Dendritic cell treated with granulocyte-macrophage colony-stimulating factor and Interleukin-4, amounts not matched to agents 40 ng/mL and 50 ng/mL, for 4 days (primary cell): ENCODE results near the gene ADAM8.
A peak's percentile ranks its signal among the peaks of the same experiment; 100 is the strongest.

Experiments used
- H3K27ac Mint-ChIP-seq: one replicate; pipeline ENCODE4 v1.8.0; 2022; ENCODE audit warnings: mild to moderate bottlenecking, mixed read lengths
- H3K27me3 Mint-ChIP-seq: one replicate; pipeline ENCODE4 v1.8.0; 2022; ENCODE audit warnings: mild to moderate bottlenecking, mixed read lengths
- H3K36me3 Mint-ChIP-seq: one replicate; pipeline ENCODE4 v1.8.0; 2022; ENCODE audit warnings: low read depth, mixed read lengths
- H3K4me1 Mint-ChIP-seq: one replicate; pipeline ENCODE4 v1.8.0; 2022; ENCODE audit warnings: low read depth, mixed read lengths
- H3K4me3 Mint-ChIP-seq: one replicate; pipeline ENCODE4 v1.8.0; 2022; ENCODE audit warnings: mild to moderate bottlenecking, moderate library complexity, mixed read lengths
- H3K9me3 Mint-ChIP-seq: one replicate; pipeline ENCODE4 v1.8.0; 2022; ENCODE audit warnings: mixed read lengths
- intact Hi-C: fragments of 100-400 bp; cut with micrococcal nuclease; formaldehyde crosslinking; loops from one replicate; pipeline ENCODE4 v1.15.0; 2022

ADAM8 gene

DNA sequence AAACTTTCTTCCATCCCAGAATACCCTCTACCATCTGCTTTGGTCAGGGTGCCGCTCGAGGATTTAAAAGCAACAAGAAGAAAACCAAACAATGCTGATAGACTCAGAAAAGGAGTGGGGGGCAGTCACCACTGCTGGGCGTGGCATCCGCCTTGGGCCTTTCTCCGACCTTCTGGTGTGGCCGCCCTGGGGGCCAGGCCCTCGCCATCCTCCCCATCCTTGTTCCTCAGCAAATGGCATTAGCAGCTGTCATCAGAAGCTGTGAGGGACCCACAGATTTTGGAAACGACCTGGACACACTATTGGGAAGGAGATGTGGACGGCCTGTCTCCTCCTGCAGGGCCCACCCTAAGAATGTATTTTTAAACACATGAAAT, 36.1 kb upstream of the ADAM8 start:
- no peak overlapping the region for H3K27ac Mint-ChIP-seq
- peaks cover 14% of the 10 kb centered on the region for H3K4me1 Mint-ChIP-seq
- no peaks in the 10 kb centered on the region for H3K9me3 Mint-ChIP-seq
- peaks cover 14% of the 10 kb centered on the region for H3K27me3 Mint-ChIP-seq
- H3K4me3 Mint-ChIP-seq = no peak overlapping the region
- peaks cover 53% of the 10 kb centered on the region for H3K36me3 Mint-ChIP-seq
- intact Hi-C loops = no loop called here

- peaks cover 20% of the 10 kb centered on the region for H3K4me1 Mint-ChIP-seq
- peaks cover 57% of the 10 kb centered on the region for H3K36me3 Mint-ChIP-seq
- peaks cover 14% of the 10 kb centered on the region for H3K27me3 Mint-ChIP-seq
- no peak overlapping the region for H3K27ac Mint-ChIP-seq
- no peaks in the 10 kb centered on the region for H3K9me3 Mint-ChIP-seq
- intact Hi-C loops = no loop called here
- no peak overlapping the region for H3K4me3 Mint-ChIP-seq
These were observed 35.5 kb upstream of the ADAM8 start for GRCh38 chr10:133312016-133312768.

- intact Hi-C loops = no loop called here
- peaks cover 61% of the 10 kb centered on the region for H3K36me3 Mint-ChIP-seq
- H3K27me3 Mint-ChIP-seq = peaks cover 14% of the 10 kb centered on the region
- H3K4me3 Mint-ChIP-seq = no peak overlapping the region
- H3K27ac Mint-ChIP-seq = peak overlapping the region; percentile 7
- no peaks in the 10 kb centered on the region for H3K9me3 Mint-ChIP-seq
- peaks cover 26% of the 10 kb centered on the region for H3K4me1 Mint-ChIP-seq
These were observed 34.9 kb upstream of the ADAM8 start for GRCh38 chr10:133311570-133311969.

GRCh38 chr10:133310789-133311188, 34.1 kb upstream of the ADAM8 start:
- Mint-ChIP-seq H3K36me3 (peaks cover 61% of the 10 kb centered on the region), H3K4me1 (peaks cover 34% of the 10 kb centered on the region), H3K9me3 (no peaks in the 10 kb centered on the region), H3K27ac (no peak overlapping the region), H3K4me3 (no peak overlapping the region), H3K27me3 (peaks cover 9% of the 10 kb centered on the region)
- intact Hi-C loops = no loop called here

- Mint-ChIP-seq H3K27me3 (peaks cover 6% of the 10 kb centered on the region), H3K9me3 (no peaks in the 10 kb centered on the region), H3K36me3 (peaks cover 64% of the 10 kb centered on the region), H3K4me1 (peaks cover 38% of the 10 kb centered on the region), H3K4me3 (no peak overlapping the region), H3K27ac (no peak overlapping the region)
- intact Hi-C loops = no loop called here
These were observed 33.7 kb upstream of the ADAM8 start for GRCh38 chr10:133310399-133310755.

DNA sequence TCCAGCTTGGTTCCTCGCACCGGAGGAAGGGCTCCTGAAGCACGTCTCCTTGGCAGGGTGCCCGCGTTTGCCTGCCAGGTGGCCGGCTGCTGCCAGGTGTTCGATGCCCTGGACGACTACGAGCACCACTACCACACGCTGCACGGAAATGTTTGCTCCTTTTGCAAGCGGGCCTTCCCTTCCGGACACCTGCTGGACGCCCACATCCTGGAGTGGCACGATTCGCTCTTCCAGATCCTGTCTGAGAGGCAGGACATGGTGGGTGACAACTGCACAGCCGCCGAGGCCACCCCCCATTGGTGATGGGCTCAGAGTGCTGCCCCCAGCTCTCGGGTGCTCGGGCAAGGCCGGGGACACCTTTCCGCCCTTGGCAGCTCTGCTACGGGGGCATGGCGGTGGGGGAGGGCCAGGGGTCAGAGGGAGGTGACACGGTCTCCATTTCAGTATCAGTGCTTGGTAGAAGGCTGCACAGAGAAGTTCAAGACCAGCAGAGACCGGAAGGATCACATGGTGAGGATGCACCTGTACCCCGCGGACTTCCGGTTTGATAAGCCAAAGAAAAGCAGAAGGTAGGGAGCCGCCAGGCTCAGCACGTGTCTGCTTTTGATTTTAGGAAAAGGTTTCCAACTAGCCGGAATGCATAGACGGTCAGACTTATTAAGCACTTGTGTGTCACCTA, 33.2 kb upstream of the ADAM8 start:
- intact Hi-C loops = no loop called here
- Mint-ChIP-seq H3K4me3 (peak overlapping the region; percentile 23), H3K9me3 (no peaks in the 10 kb centered on the region), H3K4me1 (peaks cover 43% of the 10 kb centered on the region), H3K36me3 (peaks cover 69% of the 10 kb centered on the region), H3K27me3 (peaks cover 6% of the 10 kb centered on the region), H3K27ac (no peak overlapping the region)

GRCh38 chr10:133309100-133309719, 32.5 kb upstream of the ADAM8 start:
- peak overlapping the region; percentile 96 for H3K4me3 Mint-ChIP-seq
- H3K27ac Mint-ChIP-seq = peak overlapping the region; percentile 99
- H3K36me3 Mint-ChIP-seq = peaks cover 70% of the 10 kb centered on the region
- peaks cover under 1% of the 10 kb centered on the region for H3K27me3 Mint-ChIP-seq
- H3K4me1 Mint-ChIP-seq = peaks cover 45% of the 10 kb centered on the region
- H3K9me3 Mint-ChIP-seq = no peaks in the 10 kb centered on the region
- intact Hi-C loops = no loop called here

DNA sequence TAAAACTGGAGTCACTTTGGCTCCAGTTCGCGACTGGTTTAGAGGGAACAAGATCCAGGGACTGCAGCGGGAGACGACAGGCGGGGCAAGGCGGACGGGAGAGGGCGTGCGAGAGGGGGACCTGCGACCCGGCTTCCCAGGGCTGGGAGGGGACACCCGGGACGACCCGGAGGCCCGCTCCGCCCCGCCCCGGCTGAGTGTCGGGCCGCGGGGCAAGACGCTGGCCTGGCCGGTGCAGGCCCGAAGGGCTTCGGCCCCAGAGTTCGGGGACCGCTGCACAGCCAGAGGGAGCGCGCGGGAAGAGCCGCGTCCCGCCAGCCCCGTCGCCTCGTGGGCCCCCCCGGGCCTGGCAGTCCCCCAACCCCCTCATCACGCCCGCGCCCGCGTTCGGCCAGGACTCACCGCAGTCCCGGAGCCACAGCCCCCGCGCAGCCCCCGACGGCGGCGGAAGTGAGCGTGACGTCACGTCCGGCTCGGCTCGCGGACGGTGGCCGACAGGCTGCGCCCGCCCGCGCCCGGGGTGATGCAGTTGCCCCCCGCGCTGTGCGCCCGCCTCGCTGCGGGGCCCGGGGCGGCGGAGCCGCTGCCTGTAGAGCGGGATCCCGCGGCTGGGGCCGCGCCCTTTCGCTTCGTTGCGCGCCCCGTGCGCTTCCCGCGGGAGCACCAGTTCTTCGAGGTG, 31.9 kb upstream of the ADAM8 start, which contains the start of the genes TUBGCP2 and ZNF511:
TUBGCP2 (minus strand) TSS at position 452 of the 679 bp plus-strand sequence. CDS start 5,931 bp downstream, outside the sequence.
ZNF511 (plus strand) TSS at position 494 of the 679 bp plus-strand sequence; CDS start at position 524, 30 bp downstream.
- Mint-ChIP-seq H3K4me3 (peak within 1 kb of the TSS; percentile 96), H3K4me1 (peaks cover 49% of the 10 kb centered on the region), H3K27me3 (no peaks in the 10 kb centered on the region), H3K9me3 (no peaks in the 10 kb centered on the region), H3K36me3 (peaks cover 76% of the 10 kb centered on the region), H3K27ac (peak within 1 kb of the TSS; percentile 99)
- intact Hi-C loops = loop anchor here (1.0 kb wide), 1 partner anchor 49 kb away; no protein-coding TSS in a partner anchor

DNA sequence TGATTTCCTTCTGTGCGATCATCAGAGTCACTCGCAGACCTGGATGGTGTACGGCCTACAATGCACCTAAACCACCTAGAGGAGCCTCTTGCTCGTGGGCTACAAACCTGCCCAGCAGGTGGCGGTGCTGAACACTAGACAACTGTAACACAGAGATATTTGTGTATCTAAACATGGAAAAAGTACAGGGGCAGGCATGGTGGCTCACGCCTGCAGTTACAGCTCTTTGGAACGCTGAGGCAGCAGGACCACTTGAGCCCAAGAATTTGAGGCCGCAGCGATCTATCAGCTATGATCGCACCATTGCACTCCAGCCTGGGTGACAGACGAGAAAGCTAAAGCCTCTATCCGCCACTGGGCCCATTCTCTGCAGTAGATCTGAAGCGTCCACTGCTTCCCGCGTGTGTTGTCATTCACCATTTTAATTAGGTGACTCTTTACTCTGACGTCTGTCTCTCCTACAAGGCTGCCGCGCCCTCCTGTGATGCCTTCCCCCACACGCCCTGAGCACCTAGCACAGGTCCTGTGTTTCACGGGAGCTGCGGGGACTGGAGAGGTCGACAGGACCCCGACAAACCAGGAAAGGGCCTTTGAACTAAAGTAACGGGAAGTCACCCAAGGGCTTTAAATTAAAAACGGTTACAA, 31.2 kb upstream of the ADAM8 start:
- H3K4me1 Mint-ChIP-seq = peaks cover 54% of the 10 kb centered on the region
- H3K36me3 Mint-ChIP-seq = peaks cover 78% of the 10 kb centered on the region
- peak overlapping the region; percentile 99 for H3K27ac Mint-ChIP-seq
- peak overlapping the region; percentile 96 for H3K4me3 Mint-ChIP-seq
- no peaks in the 10 kb centered on the region for H3K9me3 Mint-ChIP-seq
- H3K27me3 Mint-ChIP-seq = no peaks in the 10 kb centered on the region
- intact Hi-C loops = loop anchor here (1.0 kb wide), 1 partner anchor 49 kb away; no protein-coding TSS in a partner anchor

GRCh38 chr10:133306941-133307379, 30.3 kb upstream of the ADAM8 start:
- peak overlapping the region; percentile 99 for H3K27ac Mint-ChIP-seq
- peaks cover 54% of the 10 kb centered on the region for H3K4me1 Mint-ChIP-seq
- peak overlapping the region; percentile 96 for H3K4me3 Mint-ChIP-seq
- no peaks in the 10 kb centered on the region for H3K27me3 Mint-ChIP-seq
- H3K36me3 Mint-ChIP-seq = peaks cover 78% of the 10 kb centered on the region
- no peaks in the 10 kb centered on the region for H3K9me3 Mint-ChIP-seq
- intact Hi-C loops = no loop called here

DNA sequence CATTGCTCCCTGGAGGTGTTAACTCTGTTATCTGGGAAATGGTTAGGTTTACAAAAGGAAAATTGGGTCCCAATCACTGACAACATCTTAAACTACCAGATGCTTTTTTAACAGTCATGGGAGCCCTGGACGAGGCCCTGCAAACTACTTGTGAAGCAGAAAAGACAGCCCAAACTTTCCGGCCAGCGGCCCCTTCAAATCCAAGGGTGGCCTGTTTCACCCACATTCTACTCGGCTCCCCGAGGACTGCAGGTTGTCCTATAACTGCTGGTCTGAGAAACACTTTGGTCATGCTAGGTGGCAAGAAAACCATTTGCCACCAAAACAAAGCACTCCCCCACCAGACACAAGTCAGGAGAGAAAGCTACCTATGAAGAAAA, 29.4 kb upstream of the ADAM8 start:
- Mint-ChIP-seq H3K9me3 (no peaks in the 10 kb centered on the region), H3K36me3 (peaks cover 78% of the 10 kb centered on the region), H3K27me3 (no peaks in the 10 kb centered on the region), H3K27ac (peak overlapping the region; percentile 99), H3K4me1 (peaks cover 54% of the 10 kb centered on the region), H3K4me3 (peak overlapping the region; percentile 50)
- intact Hi-C loops = no loop called here

DNA sequence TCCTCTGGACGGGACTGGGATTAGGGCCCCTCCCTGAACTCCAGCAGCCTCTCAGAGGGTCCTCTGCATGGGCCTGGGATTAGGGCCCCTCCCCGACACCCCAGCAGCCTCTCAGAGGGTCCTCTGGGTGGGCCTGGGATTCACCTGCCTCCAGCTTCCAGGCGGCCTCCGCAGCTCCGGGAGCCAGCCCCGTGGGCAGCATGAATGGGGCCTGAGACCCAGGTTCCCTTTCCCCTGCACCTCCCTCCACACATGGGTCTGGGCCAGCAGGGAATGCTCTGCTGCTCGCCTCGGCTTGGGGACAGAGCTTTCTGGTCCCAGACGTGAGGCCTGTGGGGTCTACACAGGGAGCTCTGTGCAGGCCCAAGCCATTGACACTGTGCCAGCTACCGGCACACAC, 26.5 kb upstream of the ADAM8 start:
- H3K9me3 Mint-ChIP-seq = no peaks in the 10 kb centered on the region

GRCh38 chr10:133302230-133302629, 25.6 kb upstream of the ADAM8 start:
- Mint-ChIP-seq H3K9me3 (no peaks in the 10 kb centered on the region), H3K27ac (no peak overlapping the region), H3K36me3 (peaks cover 89% of the 10 kb centered on the region), H3K4me1 (peaks cover 41% of the 10 kb centered on the region), H3K27me3 (no peaks in the 10 kb centered on the region), H3K4me3 (no peak overlapping the region)
- intact Hi-C loops = no loop called here

More for the DNA sequence above, 26.5 kb upstream of the ADAM8 start:
- H3K27ac Mint-ChIP-seq = peak overlapping the region; percentile 99
- no peaks in the 10 kb centered on the region for H3K27me3 Mint-ChIP-seq
- no peak overlapping the region for H3K4me3 Mint-ChIP-seq
- peaks cover 48% of the 10 kb centered on the region for H3K4me1 Mint-ChIP-seq
- intact Hi-C loops = no loop called here
- H3K36me3 Mint-ChIP-seq = peaks cover 87% of the 10 kb centered on the region
